Astrocyte of the spinal cord (primary cell): ENCODE results near the gene TTC39C.

Experiments
- DNase-seq: peaks from one replicate; pipeline ENCODE4 v3.0.0; 2011; ENCODE audit warnings: low read depth, low spot score
- H3K4me3 ChIP-seq: 2 replicates; pipeline ENCODE4 v1.5.1; 2011; ENCODE audit warnings: low read depth, mild to moderate bottlenecking, low read length, moderate library complexity
- in situ Hi-C: cut with HindIII; loops from 2 replicates; pipeline ENCODE4 v1.10.0; 2017; ENCODE audit warnings: low sequenced_read_pairs
- TF ChIP-seq, protein P1 (sequence below): IDR thresholded peaks from 2 replicates; pipeline ENCODE4 v1.5.1; 2012; ENCODE audit warnings: low read depth, mild to moderate bottlenecking, low read length, inconsistent platforms

The TTC39C gene

DNA sequence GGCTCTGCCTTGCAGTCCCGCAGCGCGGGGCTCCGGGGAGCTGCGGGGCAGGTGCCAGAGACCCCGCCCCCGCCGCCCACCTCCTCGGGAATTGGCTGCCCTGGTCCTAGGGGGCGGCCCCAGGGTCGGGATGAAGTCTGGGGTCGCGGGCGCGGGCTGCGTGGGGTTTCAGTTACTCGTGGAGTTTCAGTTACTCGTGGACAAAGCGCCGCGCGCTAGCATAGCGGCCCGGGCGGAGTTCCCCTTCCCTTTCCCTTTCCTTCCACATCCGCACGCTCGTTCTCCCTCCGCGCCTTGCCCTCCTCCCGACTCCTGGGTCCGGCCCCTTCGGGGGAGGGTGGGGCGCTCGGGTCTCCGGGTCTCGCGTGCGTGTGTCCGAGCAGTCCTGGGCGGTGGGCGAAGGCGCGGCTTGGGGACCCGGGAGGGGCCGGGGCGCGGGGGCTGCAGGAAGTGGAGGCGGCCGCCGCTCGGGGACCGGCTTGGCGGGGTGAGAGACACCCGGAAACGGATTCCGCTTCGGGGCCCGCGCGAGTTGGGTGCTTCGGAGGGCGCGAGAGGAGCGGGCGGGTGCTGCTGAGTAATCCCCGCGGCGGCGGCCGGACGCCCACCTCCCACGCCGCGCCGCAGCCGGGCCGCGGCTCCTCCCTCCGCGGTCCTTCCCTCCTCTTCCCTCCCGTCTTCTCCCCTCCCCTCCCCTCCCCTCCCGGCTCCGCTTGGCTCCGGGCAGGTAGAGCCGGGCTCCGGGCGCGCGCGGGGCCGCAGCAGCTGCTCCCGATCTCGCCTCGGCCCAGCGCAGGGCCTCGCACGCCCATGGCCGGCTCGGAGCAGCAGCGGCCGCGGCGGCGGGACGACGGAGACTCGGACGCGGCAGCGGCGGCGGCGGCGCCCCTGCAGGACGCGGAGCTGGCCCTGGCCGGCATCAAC is at the start of gene TTC39C:
TSS of gene TTC39C (plus strand) at position 693 of the 924 bp plus-strand sequence. CDS start at position 811, 118 bp downstream.
- TF ChIP-seq, protein P1, sequence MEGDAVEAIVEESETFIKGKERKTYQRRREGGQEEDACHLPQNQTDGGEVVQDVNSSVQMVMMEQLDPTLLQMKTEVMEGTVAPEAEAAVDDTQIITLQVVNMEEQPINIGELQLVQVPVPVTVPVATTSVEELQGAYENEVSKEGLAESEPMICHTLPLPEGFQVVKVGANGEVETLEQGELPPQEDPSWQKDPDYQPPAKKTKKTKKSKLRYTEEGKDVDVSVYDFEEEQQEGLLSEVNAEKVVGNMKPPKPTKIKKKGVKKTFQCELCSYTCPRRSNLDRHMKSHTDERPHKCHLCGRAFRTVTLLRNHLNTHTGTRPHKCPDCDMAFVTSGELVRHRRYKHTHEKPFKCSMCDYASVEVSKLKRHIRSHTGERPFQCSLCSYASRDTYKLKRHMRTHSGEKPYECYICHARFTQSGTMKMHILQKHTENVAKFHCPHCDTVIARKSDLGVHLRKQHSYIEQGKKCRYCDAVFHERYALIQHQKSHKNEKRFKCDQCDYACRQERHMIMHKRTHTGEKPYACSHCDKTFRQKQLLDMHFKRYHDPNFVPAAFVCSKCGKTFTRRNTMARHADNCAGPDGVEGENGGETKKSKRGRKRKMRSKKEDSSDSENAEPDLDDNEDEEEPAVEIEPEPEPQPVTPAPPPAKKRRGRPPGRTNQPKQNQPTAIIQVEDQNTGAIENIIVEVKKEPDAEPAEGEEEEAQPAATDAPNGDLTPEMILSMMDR: no peak
- DNase-seq: peak; percentile 68
- in situ Hi-C loops: no loop called here
- peak within 1 kb of the TSS; percentile 86 for H3K4me3 ChIP-seq

GRCh38 chr18:23966909-23967308 is 47.6 kb upstream of the TTC39C start:
- TF ChIP-seq, protein P1: no peak
- in situ Hi-C loops: no loop called here
- no peak overlapping the region for H3K4me3 ChIP-seq
- no peak for DNase-seq

GRCh38 chr18:23967321-23968089 is 47.0 kb upstream of the TTC39C start:
- no peak overlapping the region for H3K4me3 ChIP-seq
- in situ Hi-C loops: no loop called here
- DNase-seq: no peak
- TF ChIP-seq, protein P1: no peak

DNA sequence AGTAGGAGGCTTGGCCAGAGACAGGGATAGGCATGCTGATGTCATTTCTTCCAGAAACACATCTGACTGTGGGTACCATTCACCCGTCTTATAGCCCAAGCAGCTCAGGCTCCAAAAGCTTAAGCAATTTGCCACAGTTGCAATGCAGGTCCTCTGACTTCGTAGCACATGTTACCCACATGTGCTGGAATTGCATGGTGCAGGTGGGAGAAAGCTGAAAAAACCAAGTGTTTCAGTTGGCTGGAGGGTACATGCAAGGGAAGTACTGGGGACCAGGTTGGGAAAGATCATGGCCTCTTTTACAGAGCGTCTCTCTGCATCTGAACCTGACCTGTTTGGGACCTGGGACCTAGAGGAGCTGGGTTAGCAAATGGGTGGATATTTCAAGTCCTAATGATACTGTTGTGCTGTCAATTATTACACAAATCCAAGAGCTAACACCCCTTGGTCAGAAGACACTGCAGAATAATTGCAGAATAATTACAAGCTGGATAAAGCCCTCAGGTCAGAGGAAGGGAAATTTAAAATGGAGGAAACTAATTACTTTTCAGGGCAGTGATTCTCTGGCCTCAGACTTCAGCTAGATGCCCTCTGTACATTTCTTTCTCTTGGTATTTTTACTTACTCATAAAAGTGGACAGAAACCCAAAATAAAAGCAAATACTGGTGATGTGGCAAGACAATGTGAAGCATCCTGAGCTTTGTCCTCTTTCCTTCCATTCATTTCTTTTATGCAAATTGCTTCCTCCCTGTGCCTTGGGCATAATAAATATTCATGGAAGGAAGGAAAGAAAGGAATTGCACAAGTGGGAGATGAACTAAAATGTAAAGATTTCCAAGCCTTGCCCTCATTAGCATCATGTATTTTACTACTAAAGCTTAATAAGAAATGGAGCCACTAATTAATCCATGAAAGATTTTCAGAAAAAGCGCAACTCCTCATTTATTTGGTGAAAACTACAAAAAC is 45.6 kb upstream of the TTC39C start:
- TF ChIP-seq, protein P1: no peak
- no peak overlapping the region for H3K4me3 ChIP-seq
- DNase-seq: no peak
- in situ Hi-C loops: no loop called here

DNA sequence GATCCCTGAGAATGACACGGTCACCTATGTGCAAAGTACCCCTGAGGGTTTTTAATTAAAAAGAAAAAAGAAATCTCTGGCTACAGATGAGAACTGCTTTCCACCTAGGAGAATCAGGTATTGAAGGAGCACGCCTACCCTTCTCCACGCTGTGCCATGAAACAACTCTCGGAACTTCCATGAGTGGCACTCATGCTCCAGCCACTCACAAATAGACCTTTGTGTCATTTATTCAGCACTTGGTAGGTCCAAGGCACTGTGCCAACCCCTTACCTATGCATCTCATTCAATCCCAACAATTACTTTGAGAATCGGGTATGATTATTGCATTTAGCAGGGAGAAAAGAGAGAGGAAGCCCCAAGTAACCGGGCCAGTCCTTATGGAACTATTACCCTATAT is 44.9 kb upstream of the TTC39C start:
- no peak for DNase-seq
- TF ChIP-seq, protein P1: no peak
- no peak overlapping the region for H3K4me3 ChIP-seq
- in situ Hi-C loops: no loop called here
